GM19240 (cell line): ENCODE data around the gene ABHD8.

Experiments used
- DNase-seq: peaks from one replicate; pipeline ENCODE4 v3.0.0; 2011; ENCODE audit warnings: low spot score; ENCODE audit not compliant: insufficient read length

Gene ABHD8

DNA sequence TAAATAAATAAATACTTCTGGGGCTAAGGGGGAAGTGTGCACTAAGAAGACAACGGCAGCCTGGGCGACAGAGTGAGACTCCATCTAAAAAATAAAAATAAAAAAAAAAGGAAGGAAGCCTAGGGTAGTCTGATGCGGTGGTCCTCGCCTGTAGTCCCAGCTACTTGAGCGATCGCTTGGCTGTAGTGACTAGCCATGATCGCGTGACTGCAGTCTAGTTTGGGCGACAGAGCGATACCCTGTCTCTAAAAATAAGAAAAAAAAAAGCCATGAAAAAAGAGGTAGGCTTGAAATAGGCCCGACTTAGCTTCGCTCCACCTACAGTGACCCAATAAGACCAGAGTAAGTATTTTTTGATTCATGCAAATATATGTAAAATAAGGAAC, 36.6 kb downstream of the ABHD8 start:
- no peak for DNase-seq

GRCh38 chr19:17266026-17266425, 37.2 kb downstream of the ABHD8 start:
- DNase-seq = no peak

DNA sequence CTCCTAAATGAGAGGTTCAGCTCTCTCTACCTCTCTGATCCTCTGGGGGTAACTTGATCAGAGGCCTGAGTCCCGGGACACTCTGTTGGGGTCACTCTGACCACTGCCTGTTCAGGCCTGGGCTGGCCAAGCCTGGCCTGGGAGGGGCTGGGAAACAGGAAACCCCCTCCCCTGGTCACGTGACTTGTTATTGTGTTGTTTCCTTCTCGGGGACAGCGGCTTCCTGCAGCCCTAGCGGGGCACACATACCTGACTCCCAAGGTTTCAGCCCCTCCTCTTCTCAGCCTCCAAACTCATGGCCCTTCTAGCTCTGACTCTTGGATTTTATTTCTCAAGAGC, 38.6 kb downstream of the ABHD8 start, which contains the start of gene USHBP1:
Gene USHBP1 (minus strand): TSS at position 105 of the 339 bp plus-strand sequence. CDS start 446 bp downstream, outside the sequence.
- DNase-seq = no peak

- DNase-seq = no peak
These were observed 39.2 kb downstream of the ABHD8 start for GRCh38 chr19:17263712-17264640.

DNA sequence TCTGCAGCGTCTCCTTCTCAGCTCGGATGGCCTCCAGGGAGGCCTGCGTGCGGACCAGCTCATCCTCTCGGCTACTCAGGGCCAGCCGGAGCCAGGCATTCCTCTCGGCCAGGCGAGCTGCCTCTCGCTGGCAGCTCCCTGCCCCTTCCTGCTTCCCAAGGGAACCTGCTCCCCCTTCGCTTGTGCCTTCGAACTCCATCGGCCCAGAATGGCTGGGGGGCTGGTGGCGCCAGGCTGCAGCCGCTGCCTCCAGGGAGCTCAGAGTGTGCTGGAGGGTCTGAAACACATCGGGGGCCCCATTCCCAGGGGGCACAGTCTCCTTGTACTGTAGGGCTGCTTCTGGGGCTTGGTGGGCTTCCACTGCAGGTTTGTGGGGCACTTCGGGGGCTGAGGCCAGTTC, 40.7 kb downstream of the ABHD8 start:
- DNase-seq = no peak

DNA sequence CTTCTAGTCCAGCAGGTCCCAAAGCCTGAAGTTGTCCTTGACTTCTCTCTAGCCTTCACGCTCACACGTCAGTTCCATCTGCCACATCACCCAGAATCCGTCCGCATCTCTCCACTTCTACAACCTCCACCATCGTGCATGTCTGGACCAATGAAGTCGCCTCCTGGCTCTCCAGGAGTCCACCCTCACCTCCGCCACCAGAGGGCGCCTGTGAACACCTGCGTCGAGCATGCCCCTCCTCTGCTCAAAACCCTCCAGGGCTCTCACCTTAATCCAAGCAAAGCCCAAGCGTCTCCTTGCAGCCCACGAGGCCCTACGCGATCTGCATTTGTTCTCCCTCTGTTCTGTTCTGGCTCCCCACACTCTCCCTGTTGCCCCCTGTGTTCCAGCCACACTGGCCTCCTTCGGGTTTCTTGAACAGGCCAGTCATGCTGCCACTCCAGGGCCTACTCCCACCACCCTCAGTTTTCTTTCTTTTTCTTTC, 42.3 kb downstream of the ABHD8 start:
- DNase-seq = peak; percentile 97

GRCh38 chr19:17259934-17260333, 43.3 kb downstream of the ABHD8 start:
- no peak for DNase-seq

DNA sequence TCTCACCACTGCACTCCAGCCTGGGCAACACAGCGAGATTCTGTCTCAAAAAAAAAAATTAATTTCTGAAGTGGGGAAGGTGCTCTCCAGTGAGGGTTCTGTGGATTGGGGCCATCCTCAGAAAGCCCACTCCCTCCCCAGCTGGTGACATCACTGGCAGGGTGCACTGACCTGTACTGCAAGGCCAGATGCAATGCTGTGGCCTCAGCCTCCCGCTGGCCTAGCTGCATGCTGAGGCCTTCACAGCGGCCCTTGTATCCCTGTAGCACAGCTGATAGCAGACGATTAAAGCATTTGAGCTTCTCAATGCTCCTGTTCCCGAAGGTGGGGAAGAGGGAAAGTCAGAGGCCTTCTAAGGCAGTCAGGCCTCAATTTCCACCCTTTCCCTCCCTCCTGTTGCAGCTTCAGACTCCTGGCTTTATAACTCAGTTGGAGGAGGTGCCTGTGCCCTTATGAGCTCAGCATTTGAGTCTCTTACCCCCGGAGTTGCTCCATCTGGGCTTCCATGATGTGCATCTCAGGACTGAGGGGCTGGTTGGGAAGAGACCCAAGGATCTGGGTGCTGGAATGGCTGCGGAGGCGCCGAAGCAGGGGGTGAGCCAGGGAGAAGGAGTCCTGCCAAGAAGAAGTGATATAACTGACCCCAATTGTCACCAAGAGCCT, 44.0 kb downstream of the ABHD8 start:
- no peak for DNase-seq

GRCh38 chr19:17256130-17256529, 47.1 kb downstream of the ABHD8 start:
- DNase-seq = no peak

- no peak for DNase-seq
These were observed 48.0 kb downstream of the ABHD8 start for GRCh38 chr19:17255150-17255621.

DNA sequence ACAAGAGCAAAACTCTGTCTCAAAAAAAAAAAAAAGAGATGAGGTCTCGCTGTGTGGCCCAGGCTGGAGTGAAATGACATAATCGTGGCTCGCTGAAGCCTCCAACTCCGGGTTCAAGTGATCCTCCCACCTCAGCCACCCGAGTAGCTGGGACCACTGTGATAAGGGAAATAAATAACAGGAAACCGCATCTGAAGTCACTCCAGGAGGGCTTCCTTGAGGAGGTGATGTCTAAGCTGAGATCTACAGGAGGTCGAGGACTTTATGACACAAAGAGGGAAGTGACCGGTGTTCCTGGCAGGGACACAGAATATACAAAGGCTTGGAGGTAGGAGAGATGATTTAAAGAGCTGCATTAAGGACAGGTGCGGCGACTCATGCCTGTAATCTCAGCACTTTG, 48.6 kb downstream of the ABHD8 start:
- DNase-seq = no peak

DNA sequence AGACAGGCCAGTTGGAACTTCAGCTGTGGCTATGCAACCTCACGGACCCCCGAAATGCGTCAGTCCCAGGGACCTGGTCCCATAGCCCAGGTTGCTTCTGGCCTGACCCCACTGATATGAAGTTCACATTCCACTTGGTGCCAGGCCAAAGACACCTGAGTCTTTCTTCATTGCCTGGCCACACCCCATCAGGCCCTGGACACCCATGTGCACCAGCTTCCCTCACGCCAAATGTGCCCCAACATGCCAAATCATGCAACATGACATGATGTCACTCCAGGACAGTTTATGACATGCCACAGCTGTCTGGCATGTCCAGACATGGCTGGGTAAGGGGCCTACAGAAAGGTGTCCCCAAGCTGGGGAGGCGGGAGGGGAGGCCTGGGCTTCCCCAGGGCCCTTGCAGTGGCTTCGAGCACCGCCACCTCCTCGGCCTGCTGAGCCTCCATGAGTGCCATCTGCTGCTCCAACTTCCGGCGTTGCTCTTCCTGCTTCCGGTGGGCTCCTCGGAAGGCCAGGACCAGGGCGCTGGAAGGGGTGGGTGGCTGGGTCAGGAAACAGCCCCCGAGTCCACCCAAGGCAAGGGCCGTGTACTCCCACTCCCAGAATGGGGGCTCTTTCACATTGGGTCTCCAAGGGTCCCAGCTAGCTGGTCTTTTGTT, 53.2 kb downstream of the ABHD8 start:
- DNase-seq = no peak

- no peak for DNase-seq
These were observed 55.0 kb downstream of the ABHD8 start for GRCh38 chr19:17248011-17248776.

DNA sequence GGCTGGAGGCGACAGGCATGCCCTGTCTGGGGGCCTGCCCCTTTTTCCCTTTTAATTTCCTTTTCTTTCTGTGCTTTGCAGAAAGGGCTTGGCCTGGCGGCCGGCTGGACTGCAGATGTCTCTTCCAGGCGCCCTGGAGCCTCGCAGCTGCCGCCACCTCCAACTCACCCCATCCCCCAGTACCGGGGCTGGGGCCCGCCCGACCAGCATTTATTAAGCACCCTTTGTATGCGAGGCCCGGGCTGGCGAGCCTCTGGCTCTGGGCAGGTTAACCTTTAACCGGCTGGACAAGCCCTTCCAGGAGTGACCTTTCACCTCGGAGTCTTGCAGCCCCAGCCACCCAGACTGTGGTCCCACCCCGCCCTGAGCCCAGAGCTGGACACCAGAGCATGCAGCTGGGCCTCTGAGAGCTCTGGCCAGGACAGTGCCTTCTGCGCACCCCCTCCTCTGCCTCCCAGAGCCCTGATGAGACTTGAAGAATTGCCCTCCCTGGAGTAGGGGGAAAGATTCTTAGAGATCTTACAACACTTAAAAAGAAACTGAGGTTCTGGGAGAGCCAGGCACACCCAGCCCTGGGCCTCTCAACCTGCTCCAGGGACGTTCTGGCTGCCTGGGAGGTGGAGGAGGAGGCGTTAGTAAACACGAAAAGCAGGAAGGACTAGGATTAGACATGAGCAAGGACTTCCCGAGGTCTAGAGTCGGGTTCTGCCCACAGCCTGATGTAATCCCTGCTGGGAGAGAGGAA, 56.4 kb downstream of the ABHD8 start:
- no peak for DNase-seq

- no peak for DNase-seq
These were observed 57.7 kb downstream of the ABHD8 start, which contains the start of gene NR2F6 for GRCh38 chr19:17245535-17245984. NR2F6 (minus strand) TSS chr19:17245919; CDS start chr19:17245220, 699 bp downstream.

- DNase-seq = no peak
These were observed 58.3 kb downstream of the ABHD8 start for GRCh38 chr19:17244618-17245534.

- DNase-seq = no peak
These were observed 59.2 kb downstream of the ABHD8 start for GRCh38 chr19:17243830-17244617.

- no peak for DNase-seq
These were observed 59.9 kb downstream of the ABHD8 start for GRCh38 chr19:17243211-17243829.
